ENCODE results near the gene GALNT17. TPM values are rescaled to one million over a fixed set of nuclear protein-coding genes. Genes with fewer than 3 reads are reported as not detected.

The GALNT17 gene
- total RNA-seq, 1 experiment from 2014 or later = 67.7 TPM

- DNase-seq = no peak
- H3K27me3 ChIP-seq (ENCODE audit: control insufficient read depth, insufficient read depth, low read length) = no peaks in the 10 kb centered on the region
- H3K36me3 ChIP-seq (replicated peaks; ENCODE audit: control insufficient read depth, insufficient read depth, low read length) = peaks cover 3% of the 10 kb centered on the region
- H3K4me3 ChIP-seq (ENCODE audit: insufficient read depth, low read depth, low read length) = no peak overlapping the region
These were observed 353.6 kb downstream of the GALNT17 start for GRCh38 chr7:71485586-71485985.

- Histone ChIP-seq H3K36me3 (replicated peaks; ENCODE audit: control insufficient read depth, insufficient read depth, low read length) (peaks cover 3% of the 10 kb centered on the region), H3K27me3 (ENCODE audit: control insufficient read depth, insufficient read depth, low read length) (no peaks in the 10 kb centered on the region), H3K4me3 (ENCODE audit: insufficient read depth, low read depth, low read length) (no peak overlapping the region)
- DNase-seq = no peak
These were observed 354.5 kb downstream of the GALNT17 start for GRCh38 chr7:71486414-71486813.

GRCh38 chr7:71486856-71487628 lies 355.1 kb downstream of the GALNT17 start:
- DNase-seq = no peak
- no peaks in the 10 kb centered on the region for H3K27me3 ChIP-seq (ENCODE audit: control insufficient read depth, insufficient read depth, low read length)
- H3K36me3 ChIP-seq (replicated peaks; ENCODE audit: control insufficient read depth, insufficient read depth, low read length) = peaks cover 3% of the 10 kb centered on the region
- H3K4me3 ChIP-seq (ENCODE audit: insufficient read depth, low read depth, low read length) = no peak overlapping the region

GRCh38 chr7:71488308-71488707 lies 356.4 kb downstream of the GALNT17 start:
- H3K4me3 ChIP-seq (ENCODE audit: insufficient read depth, low read depth, low read length) = no peak overlapping the region
- DNase-seq = no peak
- peaks cover 3% of the 10 kb centered on the region for H3K36me3 ChIP-seq (replicated peaks; ENCODE audit: control insufficient read depth, insufficient read depth, low read length)
- no peaks in the 10 kb centered on the region for H3K27me3 ChIP-seq (ENCODE audit: control insufficient read depth, insufficient read depth, low read length)

- no peak overlapping the region for H3K4me3 ChIP-seq (ENCODE audit: insufficient read depth, low read depth, low read length)
- no peaks in the 10 kb centered on the region for H3K27me3 ChIP-seq (ENCODE audit: control insufficient read depth, insufficient read depth, low read length)
- peaks cover 3% of the 10 kb centered on the region for H3K36me3 ChIP-seq (replicated peaks; ENCODE audit: control insufficient read depth, insufficient read depth, low read length)
- DNase-seq = no peak
These were observed 359.4 kb downstream of the GALNT17 start for GRCh38 chr7:71491336-71491735.

GRCh38 chr7:71495828-71496227 lies 363.9 kb downstream of the GALNT17 start:
- no peak for DNase-seq
- H3K36me3 ChIP-seq (replicated peaks; ENCODE audit: control insufficient read depth, insufficient read depth, low read length) = no peaks in the 10 kb centered on the region; the same call in 1 of the 2 replicates
- no peaks in the 10 kb centered on the region for H3K27me3 ChIP-seq (ENCODE audit: control insufficient read depth, insufficient read depth, low read length)
- H3K4me3 ChIP-seq (ENCODE audit: insufficient read depth, low read depth, low read length) = no peak overlapping the region

- Histone ChIP-seq H3K36me3 (replicated peaks; ENCODE audit: control insufficient read depth, insufficient read depth, low read length) (no peaks in the 10 kb centered on the region), H3K4me3 (ENCODE audit: insufficient read depth, low read depth, low read length) (no peak overlapping the region), H3K27me3 (ENCODE audit: control insufficient read depth, insufficient read depth, low read length) (no peaks in the 10 kb centered on the region)
- DNase-seq = no peak
These were observed 365.5 kb downstream of the GALNT17 start for GRCh38 chr7:71497256-71497946.

- no peak for DNase-seq
- H3K36me3 ChIP-seq (replicated peaks; ENCODE audit: control insufficient read depth, insufficient read depth, low read length) = no peaks in the 10 kb centered on the region; the same call in 1 of the 2 replicates
- H3K4me3 ChIP-seq (ENCODE audit: insufficient read depth, low read depth, low read length) = no peak overlapping the region
- no peaks in the 10 kb centered on the region for H3K27me3 ChIP-seq (ENCODE audit: control insufficient read depth, insufficient read depth, low read length)
These were observed 366.4 kb downstream of the GALNT17 start for GRCh38 chr7:71498381-71498780.

- peak; percentile 53 for DNase-seq
- H3K4me3 ChIP-seq (ENCODE audit: insufficient read depth, low read depth, low read length) = no peak overlapping the region
- no peaks in the 10 kb centered on the region; the same call in 1 of the 2 replicates for H3K36me3 ChIP-seq (replicated peaks; ENCODE audit: control insufficient read depth, insufficient read depth, low read length)
- H3K27me3 ChIP-seq (ENCODE audit: control insufficient read depth, insufficient read depth, low read length) = no peaks in the 10 kb centered on the region
These were observed 372.9 kb downstream of the GALNT17 start for GRCh38 chr7:71504697-71505441.

- Histone ChIP-seq H3K27me3 (ENCODE audit: control insufficient read depth, insufficient read depth, low read length) (no peaks in the 10 kb centered on the region), H3K36me3 (replicated peaks; ENCODE audit: control insufficient read depth, insufficient read depth, low read length) (no peaks in the 10 kb centered on the region; the same call in 1 of the 2 replicates), H3K4me3 (ENCODE audit: insufficient read depth, low read depth, low read length) (no peak overlapping the region)
- no peak for DNase-seq
These were observed 374.9 kb downstream of the GALNT17 start for GRCh38 chr7:71506822-71507221.

GRCh38 chr7:71507680-71508602 lies 376.0 kb downstream of the GALNT17 start:
- Histone ChIP-seq H3K27me3 (ENCODE audit: control insufficient read depth, insufficient read depth, low read length) (no peaks in the 10 kb centered on the region), H3K4me3 (ENCODE audit: insufficient read depth, low read depth, low read length) (no peak overlapping the region), H3K36me3 (replicated peaks; ENCODE audit: control insufficient read depth, insufficient read depth, low read length) (no peaks in the 10 kb centered on the region; the same call in 1 of the 2 replicates)
- DNase-seq = no peak

GRCh38 chr7:71509381-71509780 lies 377.4 kb downstream of the GALNT17 start:
- no peak for DNase-seq
- Histone ChIP-seq H3K36me3 (replicated peaks; ENCODE audit: control insufficient read depth, insufficient read depth, low read length) (no peaks in the 10 kb centered on the region; the same call in 1 of the 2 replicates), H3K4me3 (ENCODE audit: insufficient read depth, low read depth, low read length) (no peak overlapping the region), H3K27me3 (ENCODE audit: control insufficient read depth, insufficient read depth, low read length) (no peaks in the 10 kb centered on the region)

- H3K36me3 ChIP-seq (replicated peaks; ENCODE audit: control insufficient read depth, insufficient read depth, low read length) = peaks cover 1% of the 10 kb centered on the region; the same call in 1 of the 2 replicates
- no peak overlapping the region for H3K4me3 ChIP-seq (ENCODE audit: insufficient read depth, low read depth, low read length)
- DNase-seq = peak; percentile 63
- no peaks in the 10 kb centered on the region for H3K27me3 ChIP-seq (ENCODE audit: control insufficient read depth, insufficient read depth, low read length)
These were observed 379.4 kb downstream of the GALNT17 start for GRCh38 chr7:71511361-71511807.
